GM23338 (cell line): ENCODE data around the gene TECPR2. TPM values are rescaled to one million over a fixed set of nuclear protein-coding genes. Genes with fewer than 3 reads are reported as not detected.

Experiments
- ATAC-seq: fragments of 200-7000 bp; cut with Tn5 transposase; 3 replicates; pipeline ENCODE4 v1.9.1; 2020
- DNase-seq: peaks from one replicate; pipeline ENCODE4 v3.0.0-alpha.2; 2015; ENCODE audit warnings: low spot score
- H2AFZ ChIP-seq: fragments of 200-600 bp; sonication (generic); 2 replicates; pipeline ENCODE4 v1.8.0; 2016; ENCODE audit warnings: antibody characterized with exemption, mild to moderate bottlenecking, moderate library complexity
- H3F3A ChIP-seq: fragments of 200-600 bp; sonication (generic); replicated peaks from 2 replicates; pipeline ENCODE4 v1.8.0; 2017; ENCODE audit warnings: antibody characterized with exemption, mixed run types, low read depth
- H3K27ac ChIP-seq: fragments of 200-600 bp; sonication (generic); 2 replicates; pipeline ENCODE4 v1.6.1; 2016; ENCODE audit warnings: low read depth
- H3K27me3 ChIP-seq: fragments of 200-600 bp; sonication (generic); 2 replicates; pipeline ENCODE4 v1.8.0; 2016; ENCODE audit warnings: mild to moderate bottlenecking, mixed run types, moderate library complexity; ENCODE audit not compliant: insufficient read depth
- H3K36me3 ChIP-seq: fragments of 200-600 bp; sonication (generic); 2 replicates; pipeline ENCODE4 v1.8.0; 2016; ENCODE audit warnings: mild to moderate bottlenecking; ENCODE audit not compliant: insufficient read depth
- H3K4me1 ChIP-seq: fragments of 200-600 bp; sonication (generic); 2 replicates; pipeline ENCODE4 v1.8.0; 2016; ENCODE audit warnings: mild to moderate bottlenecking, moderate library complexity; ENCODE audit not compliant: insufficient read depth
- H3K4me2 ChIP-seq: fragments of 200-600 bp; sonication (generic); 2 replicates; pipeline ENCODE4 v1.7.1; 2017; ENCODE audit warnings: mixed run types
- H3K4me3 ChIP-seq: fragments of 200-600 bp; sonication (generic); 2 replicates; pipeline ENCODE4 v1.6.1; 2016; ENCODE audit warnings: mixed run types
- H3K79me2 ChIP-seq: fragments of 200-600 bp; sonication (generic); replicated peaks from 2 replicates; pipeline ENCODE4 v1.8.0; 2017; ENCODE audit warnings: mild to moderate bottlenecking; ENCODE audit not compliant: insufficient read depth
- H3K9me2 ChIP-seq: fragments of 200-600 bp; sonication (generic); 2 replicates; pipeline ENCODE4 v1.8.0; 2017; ENCODE audit not compliant: insufficient read depth
- H4K20me1 ChIP-seq: fragments of 200-600 bp; sonication (generic); replicated peaks from 2 replicates; pipeline ENCODE4 v1.8.0; 2017; ENCODE audit warnings: mild to moderate bottlenecking; ENCODE audit not compliant: insufficient read depth
- H3K27ac Mint-ChIP-seq: 2 replicates; pipeline ENCODE4 v1.8.0; 2020; ENCODE audit warnings: inconsistent platforms, mild to moderate bottlenecking, moderate library complexity, mixed read lengths
- H3K27me3 Mint-ChIP-seq: 3 replicates; pipeline ENCODE4 v1.8.0; 2022; ENCODE audit warnings: low read depth, mild to moderate bottlenecking, moderate library complexity, mixed read lengths, inconsistent platforms; ENCODE audit not compliant: insufficient read depth, poor library complexity
- H3K36me3 Mint-ChIP-seq: 3 replicates; pipeline ENCODE4 v1.8.0; 2021; ENCODE audit warnings: low read depth, mild to moderate bottlenecking, inconsistent platforms, moderate library complexity, mixed read lengths
- H3K4me1 Mint-ChIP-seq: 3 replicates; pipeline ENCODE4 v1.8.0; 2020; ENCODE audit warnings: mild to moderate bottlenecking, inconsistent platforms, mixed read lengths
- H3K4me3 Mint-ChIP-seq: 3 replicates; pipeline ENCODE4 v1.8.0; 2021; ENCODE audit warnings: moderate library complexity, mild to moderate bottlenecking, inconsistent platforms, mixed read lengths
- H3K9me3 Mint-ChIP-seq: 3 replicates; pipeline ENCODE4 v1.8.0; 2020; ENCODE audit warnings: moderate library complexity, mild to moderate bottlenecking, inconsistent platforms, mixed read lengths
- CREB1 ChIP-seq: fragments of 250-450 bp; sonication (Bioruptor Pico); IDR thresholded peaks from 2 replicates; pipeline ENCODE4 v1.5.0; 2020; ENCODE audit warnings: low read depth, mild to moderate bottlenecking, moderate library complexity
- EZH2 ChIP-seq: fragments of 200-600 bp; sonication (generic); IDR thresholded peaks from one replicate; pipeline ENCODE4 v1.8.0; 2017; ENCODE audit warnings: antibody characterized with exemption, mild to moderate bottlenecking, low read depth; ENCODE audit not compliant: unreplicated experiment
- EZH2phosphoT487 ChIP-seq: fragments of 200-600 bp; sonication (generic); IDR thresholded peaks from one replicate; pipeline ENCODE4 v1.8.1; 2018; ENCODE audit warnings: antibody characterized with exemption; ENCODE audit not compliant: unreplicated experiment
- NANOG ChIP-seq: IDR thresholded peaks from 2 replicates; pipeline ENCODE4 v1.6.1; 2016; ENCODE audit warnings: antibody characterized with exemption, borderline replicate concordance
- POLR2AphosphoS5 ChIP-seq: IDR thresholded peaks from 2 replicates; pipeline ENCODE4 v1.6.1; 2016; ENCODE audit warnings: antibody characterized with exemption, low read depth
- ZNF114 ChIP-seq: fragments of 250-450 bp; sonication (Bioruptor Pico); IDR thresholded peaks from 2 replicates; pipeline ENCODE4 v1.5.0; 2020; ENCODE audit warnings: mild to moderate bottlenecking, moderate library complexity
- polyA plus RNA-seq: library from polyadenylated mRNA; unstranded; fragments of >200 nt; fragmentation: Nextera tagmentation; extraction: Ambion mirVana; gene quantifications from 2 replicates; pipeline ENCODE4 v1.2.1, GENCODE V29; 2016
- total RNA-seq: library from RNA; depleted of rRNA; stranded (reverse); fragments of >200 nt; shearing (Covaris generic); gene quantifications from 2 replicates; pipeline ENCODE4 v1.2.3, GENCODE V29; 2014
- TF ChIP-seq, protein P1 (sequence below): fragments of 250-450 bp; sonication (Bioruptor Pico); IDR thresholded peaks from 2 replicates; pipeline ENCODE4 v1.5.0; 2020; ENCODE audit warnings: mild to moderate bottlenecking, moderate library complexity
- TF ChIP-seq, protein P2 (sequence below), 2 experiments: fragments of 200-600 bp in 1 of 2; sonication (generic) in 1 of 2; conservative IDR thresholded peaks; 2 replicates each; pipeline versions ENCODE4 v1.5.1 to v1.6.1; 2016 to 2017; ENCODE audit warnings: antibody characterized with exemption in 2 of 2, low read depth in 2 of 2, mild to moderate bottlenecking in 2 of 2, moderate library complexity in 1 of 2

Gene TECPR2
- total and polyA plus RNA-seq, 2 experiments from 2014 or later = 4.8 to 20.5 TPM

DNA sequence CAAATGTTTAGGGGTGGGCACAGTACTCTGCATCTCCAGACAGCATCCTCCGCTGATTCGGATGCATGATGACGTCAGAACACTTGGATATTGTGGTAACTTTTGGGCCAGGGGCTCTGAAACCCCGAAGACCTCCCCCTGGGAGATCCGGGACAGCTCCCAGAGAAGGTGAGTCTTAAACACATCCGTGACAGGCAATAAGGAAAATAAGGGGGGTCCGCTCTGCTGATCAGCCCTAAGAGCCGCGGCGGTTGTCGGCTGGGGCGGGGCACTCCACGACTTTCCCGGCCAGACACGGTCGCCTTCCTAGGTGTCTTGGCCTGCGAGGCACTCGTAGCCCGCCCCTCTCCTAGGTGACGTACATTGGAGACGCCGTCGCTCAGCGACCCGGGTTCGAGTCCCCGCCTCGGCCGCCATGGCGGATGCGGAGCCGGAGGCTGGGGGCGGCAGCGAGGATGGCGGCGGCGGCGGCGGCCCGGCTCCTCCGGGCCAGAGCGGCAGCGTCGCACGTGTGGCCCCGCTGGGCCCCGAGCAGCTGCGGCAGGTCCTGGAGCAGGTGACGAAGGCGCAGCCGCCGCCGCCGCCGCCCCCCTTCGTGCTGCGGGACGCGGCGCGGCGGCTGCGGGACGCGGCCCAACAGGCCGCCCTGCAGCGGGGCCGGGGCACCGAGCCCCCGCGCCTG is 43.2 kb upstream of the TECPR2 start, which contains the start of gene ZNF839 (continued):
- TF ChIP-seq, protein P1, sequence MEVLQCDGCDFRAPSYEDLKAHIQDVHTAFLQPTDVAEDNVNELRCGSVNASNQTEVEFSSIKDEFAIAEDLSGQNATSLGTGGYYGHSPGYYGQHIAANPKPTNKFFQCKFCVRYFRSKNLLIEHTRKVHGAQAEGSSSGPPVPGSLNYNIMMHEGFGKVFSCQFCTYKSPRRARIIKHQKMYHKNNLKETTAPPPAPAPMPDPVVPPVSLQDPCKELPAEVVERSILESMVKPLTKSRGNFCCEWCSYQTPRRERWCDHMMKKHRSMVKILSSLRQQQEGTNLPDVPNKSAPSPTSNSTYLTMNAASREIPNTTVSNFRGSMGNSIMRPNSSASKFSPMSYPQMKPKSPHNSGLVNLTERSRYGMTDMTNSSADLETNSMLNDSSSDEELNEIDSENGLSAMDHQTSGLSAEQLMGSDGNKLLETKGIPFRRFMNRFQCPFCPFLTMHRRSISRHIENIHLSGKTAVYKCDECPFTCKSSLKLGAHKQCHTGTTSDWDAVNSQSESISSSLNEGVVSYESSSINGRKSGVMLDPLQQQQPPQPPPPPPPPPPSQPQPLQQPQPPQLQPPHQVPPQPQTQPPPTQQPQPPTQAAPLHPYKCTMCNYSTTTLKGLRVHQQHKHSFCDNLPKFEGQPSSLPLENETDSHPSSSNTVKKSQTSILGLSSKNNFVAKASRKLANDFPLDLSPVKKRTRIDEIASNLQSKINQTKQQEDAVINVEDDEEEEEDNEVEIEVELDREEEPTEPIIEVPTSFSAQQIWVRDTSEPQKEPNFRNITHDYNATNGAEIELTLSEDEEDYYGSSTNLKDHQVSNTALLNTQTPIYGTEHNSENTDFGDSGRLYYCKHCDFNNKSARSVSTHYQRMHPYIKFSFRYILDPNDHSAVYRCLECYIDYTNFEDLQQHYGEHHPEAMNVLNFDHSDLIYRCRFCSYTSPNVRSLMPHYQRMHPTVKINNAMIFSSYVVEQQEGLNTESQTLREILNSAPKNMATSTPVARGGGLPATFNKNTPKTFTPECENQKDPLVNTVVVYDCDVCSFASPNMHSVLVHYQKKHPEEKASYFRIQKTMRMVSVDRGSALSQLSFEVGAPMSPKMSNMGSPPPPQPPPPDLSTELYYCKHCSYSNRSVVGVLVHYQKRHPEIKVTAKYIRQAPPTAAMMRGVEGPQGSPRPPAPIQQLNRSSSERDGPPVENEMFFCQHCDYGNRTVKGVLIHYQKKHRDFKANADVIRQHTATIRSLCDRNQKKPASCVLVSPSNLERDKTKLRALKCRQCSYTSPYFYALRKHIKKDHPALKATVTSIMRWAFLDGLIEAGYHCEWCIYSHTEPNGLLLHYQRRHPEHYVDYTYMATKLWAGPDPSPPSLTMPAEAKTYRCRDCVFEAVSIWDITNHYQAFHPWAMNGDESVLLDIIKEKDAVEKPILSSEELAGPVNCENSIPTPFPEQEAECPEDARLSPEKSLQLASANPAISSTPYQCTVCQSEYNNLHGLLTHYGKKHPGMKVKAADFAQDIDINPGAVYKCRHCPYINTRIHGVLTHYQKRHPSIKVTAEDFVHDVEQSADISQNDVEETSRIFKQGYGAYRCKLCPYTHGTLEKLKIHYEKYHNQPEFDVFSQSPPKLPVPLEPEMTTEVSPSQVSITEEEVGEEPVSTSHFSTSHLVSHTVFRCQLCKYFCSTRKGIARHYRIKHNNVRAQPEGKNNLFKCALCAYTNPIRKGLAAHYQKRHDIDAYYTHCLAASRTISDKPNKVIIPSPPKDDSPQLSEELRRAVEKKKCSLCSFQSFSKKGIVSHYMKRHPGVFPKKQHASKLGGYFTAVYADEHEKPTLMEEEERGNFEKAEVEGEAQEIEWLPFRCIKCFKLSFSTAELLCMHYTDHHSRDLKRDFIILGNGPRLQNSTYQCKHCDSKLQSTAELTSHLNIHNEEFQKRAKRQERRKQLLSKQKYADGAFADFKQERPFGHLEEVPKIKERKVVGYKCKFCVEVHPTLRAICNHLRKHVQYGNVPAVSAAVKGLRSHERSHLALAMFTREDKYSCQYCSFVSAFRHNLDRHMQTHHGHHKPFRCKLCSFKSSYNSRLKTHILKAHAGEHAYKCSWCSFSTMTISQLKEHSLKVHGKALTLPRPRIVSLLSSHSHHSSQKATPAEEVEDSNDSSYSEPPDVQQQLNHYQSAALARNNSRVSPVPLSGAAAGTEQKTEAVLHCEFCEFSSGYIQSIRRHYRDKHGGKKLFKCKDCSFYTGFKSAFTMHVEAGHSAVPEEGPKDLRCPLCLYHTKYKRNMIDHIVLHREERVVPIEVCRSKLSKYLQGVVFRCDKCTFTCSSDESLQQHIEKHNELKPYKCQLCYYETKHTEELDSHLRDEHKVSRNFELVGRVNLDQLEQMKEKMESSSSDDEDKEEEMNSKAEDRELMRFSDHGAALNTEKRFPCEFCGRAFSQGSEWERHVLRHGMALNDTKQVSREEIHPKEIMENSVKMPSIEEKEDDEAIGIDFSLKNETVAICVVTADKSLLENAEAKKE (CRISPR knock-in tag) = no peak
- TF ChIP-seq NANOG = no peak

DNA sequence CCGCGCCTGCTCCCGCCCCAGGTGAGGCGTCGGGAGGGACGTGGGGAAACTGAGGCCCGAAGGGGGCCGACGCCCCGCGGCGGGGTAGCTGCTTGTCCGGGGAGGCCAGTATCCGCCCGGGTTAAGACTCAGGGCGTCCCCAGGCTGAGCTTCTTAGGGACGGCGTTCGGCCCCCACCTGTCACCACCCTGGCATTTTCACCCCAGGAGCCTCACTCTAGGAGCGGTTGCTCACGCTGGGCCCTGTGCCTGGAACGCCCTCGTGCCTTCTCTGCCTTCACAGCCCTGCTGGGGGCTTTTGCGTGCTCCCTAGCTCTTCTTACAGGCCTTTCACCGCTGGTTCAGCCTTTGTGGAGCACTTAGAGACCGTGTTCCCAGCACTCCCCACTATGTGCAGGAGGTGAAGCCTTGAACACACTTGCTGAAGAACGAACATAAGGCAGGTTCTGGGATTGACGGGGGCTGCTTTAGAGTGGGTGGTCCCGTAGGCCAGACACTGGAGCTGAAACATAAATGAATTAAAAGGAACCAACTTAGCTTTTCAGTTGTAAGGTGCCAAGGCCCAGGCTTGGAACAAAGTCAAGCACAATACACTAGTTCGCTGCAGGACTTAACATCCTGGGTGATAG is 42.6 kb upstream of the TECPR2 start:
- Histone ChIP-seq H2AFZ (peak overlapping the region; percentile 89), H3K27me3 (peaks cover 11% of the 10 kb centered on the region), H3K36me3 (no peaks in the 10 kb centered on the region), H3K4me1 (peaks cover 27% of the 10 kb centered on the region), H3F3A (peaks cover 19% of the 10 kb centered on the region; the same call in 1 of the 2 replicates), H3K4me3 (peak overlapping the region; percentile 62), H3K27ac (no peak overlapping the region), H3K79me2 (no peaks in the 10 kb centered on the region), H4K20me1 (no peaks in the 10 kb centered on the region), H3K4me2 (peak overlapping the region; percentile 96), H3K9me2 (no peaks in the 10 kb centered on the region)
- peaks cover 22% of the 10 kb centered on the region for H3K27me3 Mint-ChIP-seq
- peak overlapping the region; percentile 82; the same call in 1 of the 2 replicates for H3K27ac Mint-ChIP-seq
- TF ChIP-seq CREB1 (CRISPR knock-in tag) (no peak), POLR2AphosphoS5 (no peak), EZH2 (no peak), EZH2phosphoT487 (no peak), ZNF114 (no peak)
- TF ChIP-seq, protein P2, sequence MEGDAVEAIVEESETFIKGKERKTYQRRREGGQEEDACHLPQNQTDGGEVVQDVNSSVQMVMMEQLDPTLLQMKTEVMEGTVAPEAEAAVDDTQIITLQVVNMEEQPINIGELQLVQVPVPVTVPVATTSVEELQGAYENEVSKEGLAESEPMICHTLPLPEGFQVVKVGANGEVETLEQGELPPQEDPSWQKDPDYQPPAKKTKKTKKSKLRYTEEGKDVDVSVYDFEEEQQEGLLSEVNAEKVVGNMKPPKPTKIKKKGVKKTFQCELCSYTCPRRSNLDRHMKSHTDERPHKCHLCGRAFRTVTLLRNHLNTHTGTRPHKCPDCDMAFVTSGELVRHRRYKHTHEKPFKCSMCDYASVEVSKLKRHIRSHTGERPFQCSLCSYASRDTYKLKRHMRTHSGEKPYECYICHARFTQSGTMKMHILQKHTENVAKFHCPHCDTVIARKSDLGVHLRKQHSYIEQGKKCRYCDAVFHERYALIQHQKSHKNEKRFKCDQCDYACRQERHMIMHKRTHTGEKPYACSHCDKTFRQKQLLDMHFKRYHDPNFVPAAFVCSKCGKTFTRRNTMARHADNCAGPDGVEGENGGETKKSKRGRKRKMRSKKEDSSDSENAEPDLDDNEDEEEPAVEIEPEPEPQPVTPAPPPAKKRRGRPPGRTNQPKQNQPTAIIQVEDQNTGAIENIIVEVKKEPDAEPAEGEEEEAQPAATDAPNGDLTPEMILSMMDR (conservative IDR thresholded peaks at IDR 0.05; ENCODE audit: low read depth in 2 of 2) = no peak
- peaks cover 4% of the 10 kb centered on the region; the same call in 2 of the 3 replicates for H3K36me3 Mint-ChIP-seq
- H3K9me3 Mint-ChIP-seq = 0 out of 3 replicates have a peak, but pooled peaks cover 5% of the 10 kb centered on the region
- peaks cover 28% of the 10 kb centered on the region for H3K4me1 Mint-ChIP-seq
- peak; percentile 65 for DNase-seq
- peak overlapping the region; percentile 90 for H3K4me3 Mint-ChIP-seq
- ATAC-seq = peak; percentile 5
